GM10847 (cell line): ENCODE measurements around the gene LRIG1.

Experiments
- POLR2A ChIP-seq: IDR thresholded peaks from 2 replicates; pipeline ENCODE4 v1.6.1; 2011; ENCODE audit not compliant: insufficient read length; ENCODE audit errors: extremely low read depth

Gene LRIG1

DNA sequence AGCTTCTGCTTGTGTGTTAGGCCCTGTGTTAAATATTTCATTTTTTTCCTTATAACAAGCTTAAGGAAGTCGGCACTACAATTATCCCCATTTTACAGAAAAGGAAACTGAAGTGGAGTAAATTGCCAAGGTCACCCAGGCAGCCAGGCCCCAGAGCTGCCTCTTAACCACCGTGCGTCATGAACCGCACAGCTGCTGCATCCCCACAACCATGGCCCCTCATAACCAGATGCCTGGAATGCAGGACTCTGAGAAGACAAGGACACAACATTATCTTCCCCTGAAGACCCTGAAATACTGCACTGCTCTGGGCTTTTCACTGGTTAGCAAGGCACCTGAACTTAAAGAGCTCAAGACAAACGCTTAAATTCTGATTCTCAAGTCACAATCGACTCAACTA, 14.6 kb downstream of the LRIG1 start:
- TF ChIP-seq POLR2A = no peak

DNA sequence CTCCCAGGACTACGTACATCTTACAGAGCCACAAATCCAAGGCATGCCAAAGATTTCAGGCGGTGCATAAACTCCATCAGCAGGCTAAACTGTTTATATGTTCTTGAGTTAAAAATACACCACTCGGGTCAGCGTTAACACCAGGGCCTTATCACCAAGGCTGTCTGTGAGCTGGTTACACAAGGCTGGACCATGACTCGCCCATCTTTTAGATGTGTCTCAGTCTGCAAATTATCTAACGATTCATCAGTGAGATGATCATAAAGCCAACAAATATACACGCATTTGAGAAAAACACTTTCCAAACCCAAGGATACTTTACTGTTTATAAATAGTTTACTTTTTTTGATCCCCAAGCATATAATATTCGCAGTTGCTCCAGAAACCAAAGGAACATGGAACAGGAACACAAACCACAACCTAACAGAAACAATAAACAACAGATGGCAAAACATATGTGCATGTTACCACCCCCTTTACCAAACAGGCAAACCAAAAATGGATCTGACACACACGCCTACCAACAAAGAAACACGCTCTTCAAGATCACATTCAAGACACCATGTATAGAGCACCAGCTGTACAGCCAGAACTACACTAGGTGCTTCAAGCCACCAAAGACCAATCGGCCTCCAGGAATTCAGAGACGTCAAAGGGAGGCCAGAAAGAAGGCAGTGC, 15.4 kb downstream of the LRIG1 start:
- TF ChIP-seq POLR2A = no peak

DNA sequence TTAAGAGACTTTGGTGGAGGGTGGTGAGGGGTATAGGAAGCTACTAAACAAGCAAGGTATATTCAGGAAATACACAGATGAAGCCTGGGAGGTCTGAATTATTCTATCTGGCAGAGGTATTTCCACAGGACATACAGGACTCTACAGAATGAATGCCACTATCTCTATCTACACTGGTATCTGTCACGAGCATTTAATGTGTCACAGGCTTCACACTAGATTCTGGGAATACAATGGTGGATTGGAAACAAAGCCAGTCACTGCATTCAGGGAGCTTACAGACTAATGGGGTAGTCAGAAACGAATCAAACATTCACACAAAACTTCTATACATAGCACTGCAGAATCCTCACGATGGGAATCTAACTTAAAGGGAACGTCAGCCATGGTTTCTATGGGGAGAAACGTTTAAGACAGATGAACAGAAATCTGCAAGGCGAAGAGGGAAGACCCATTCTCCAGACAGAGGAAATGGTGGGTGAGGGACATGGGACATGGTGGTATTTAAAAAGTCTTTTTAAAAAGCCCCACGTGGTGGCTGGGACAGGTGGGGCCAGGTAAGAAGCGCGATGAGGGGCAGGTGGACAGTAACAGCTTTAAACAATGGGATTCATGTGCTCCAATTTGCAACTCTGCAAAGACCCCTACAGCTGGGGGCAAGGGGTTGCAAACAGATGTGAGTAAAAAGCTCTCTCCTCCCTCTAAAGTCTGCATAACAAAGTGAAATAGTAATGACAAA, 16.5 kb downstream of the LRIG1 start:
- no peak for TF ChIP-seq POLR2A

DNA sequence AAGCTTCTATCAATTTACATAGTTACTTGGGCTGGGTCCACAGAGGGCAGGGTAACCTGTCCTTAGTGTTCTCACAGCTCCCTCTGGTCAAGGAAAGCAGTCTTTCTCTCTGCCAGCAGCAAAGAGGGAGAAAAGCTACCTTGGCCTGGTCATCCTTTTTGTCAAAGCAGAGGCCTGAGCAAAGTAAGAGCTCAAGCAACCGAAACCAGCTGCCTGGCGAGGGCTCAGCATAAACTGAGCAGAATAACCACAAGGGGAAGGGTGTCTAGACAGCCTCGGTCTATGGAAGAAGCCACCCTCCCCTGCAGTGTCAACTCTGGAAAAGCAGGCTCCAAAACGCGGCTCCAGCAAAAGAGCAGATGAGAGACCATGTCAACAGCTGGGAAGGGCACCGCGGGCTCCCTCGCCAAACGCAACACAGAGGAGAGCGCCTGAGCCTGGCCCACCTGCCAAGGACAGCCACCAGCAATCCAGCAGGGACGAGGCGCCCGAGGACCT, 17.4 kb downstream of the LRIG1 start:
- TF ChIP-seq POLR2A = no peak

DNA sequence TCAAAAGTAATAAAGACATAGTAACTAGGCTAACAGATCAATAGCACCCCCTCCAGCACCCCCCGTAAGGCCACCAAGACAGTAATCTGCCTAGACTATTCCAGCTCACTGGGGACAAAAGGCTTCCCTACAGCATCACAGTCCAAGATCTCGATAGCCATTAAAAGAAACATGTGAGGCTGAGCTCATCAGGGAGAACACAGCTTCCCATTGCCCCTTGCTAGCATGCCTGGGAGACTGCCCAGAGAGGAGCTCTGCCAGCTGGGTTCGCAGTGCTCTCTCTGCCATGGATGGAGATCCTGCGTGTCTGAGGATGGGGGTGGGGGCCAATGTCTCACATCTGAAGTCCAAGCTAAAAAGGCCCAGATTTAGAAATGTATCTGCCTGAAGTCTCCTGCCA, 17.8 kb downstream of the LRIG1 start:
- no peak for TF ChIP-seq POLR2A

DNA sequence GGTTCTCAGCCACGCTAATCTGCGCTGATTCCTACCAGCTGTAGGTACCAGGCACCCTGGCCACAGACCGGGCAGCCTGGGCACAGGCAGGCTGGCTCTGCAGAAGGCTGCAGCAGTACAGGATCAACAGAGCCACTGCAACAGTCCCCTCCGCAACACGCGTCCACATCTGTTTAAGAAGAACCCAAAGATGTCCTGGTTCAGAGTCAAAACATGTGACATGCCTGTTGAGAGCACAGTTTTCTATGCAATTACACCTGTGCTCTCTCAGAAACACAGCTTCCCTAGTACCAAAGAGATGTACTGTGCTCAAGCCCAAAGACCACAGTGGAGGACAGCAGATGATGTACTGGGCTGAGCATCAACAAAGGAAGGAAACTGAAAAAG, 18.8 kb downstream of the LRIG1 start:
- no peak for TF ChIP-seq POLR2A

DNA sequence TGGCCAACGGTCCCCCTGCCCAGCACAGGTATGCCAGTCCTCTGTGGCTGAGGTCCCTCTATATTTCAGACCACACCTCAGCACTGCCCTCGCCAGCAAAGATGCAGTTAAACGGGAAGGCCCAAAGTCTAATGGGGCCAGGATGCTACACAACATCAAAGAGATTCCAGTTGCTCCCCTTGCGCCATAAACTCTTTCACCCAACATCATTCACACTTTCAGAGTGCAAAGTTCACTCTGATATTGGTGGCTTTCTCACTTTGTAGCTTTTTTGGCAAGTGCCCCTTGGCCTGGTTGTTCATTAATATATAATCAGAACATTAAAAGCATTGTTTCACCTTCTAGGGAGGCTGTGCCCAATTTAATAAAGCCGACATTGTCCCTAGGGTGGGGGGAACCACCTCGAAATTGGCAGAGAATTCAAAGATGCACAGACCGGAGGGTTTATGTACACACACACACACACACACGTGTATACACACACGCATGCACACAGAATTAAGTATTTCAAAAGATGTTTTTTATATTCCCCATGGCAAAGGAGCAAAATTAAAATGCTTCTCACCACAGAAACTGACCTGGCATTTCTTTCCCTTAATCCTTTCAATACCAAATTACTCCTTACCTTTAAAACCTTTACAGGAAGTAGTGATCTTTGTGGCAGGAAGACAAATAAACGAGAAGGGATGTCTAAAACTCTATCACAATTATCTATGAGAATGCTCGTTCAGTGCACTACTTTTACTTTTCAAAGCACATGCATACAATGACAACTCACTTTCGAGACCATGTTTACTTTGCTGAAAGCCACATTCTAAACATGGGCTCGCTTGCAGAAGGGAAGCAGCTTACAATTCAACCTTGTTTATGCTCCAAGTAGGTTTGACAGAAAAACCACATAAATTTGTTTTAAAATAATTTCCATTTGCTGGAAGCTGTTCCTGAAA, 19.5 kb downstream of the LRIG1 start:
- no peak for TF ChIP-seq POLR2A

DNA sequence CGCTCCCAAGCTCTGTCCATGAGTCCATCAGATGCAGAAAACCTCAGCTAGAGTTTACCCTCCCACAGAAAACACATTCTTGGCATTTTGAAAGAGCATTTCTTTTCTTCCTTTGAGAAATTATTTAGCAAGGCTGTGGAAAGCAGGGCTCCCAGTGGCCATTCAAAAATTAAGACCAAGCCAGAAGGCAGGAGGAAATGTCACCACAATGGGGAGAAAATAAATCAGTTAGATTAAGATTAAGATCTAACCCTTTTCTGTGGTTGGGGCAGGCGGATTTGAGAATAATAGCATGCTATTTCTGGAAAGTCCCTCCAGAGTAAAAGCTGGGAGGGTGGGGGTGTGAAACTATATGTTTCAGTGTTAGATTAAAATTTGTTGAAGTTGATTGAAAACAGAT, 20.2 kb downstream of the LRIG1 start:
- no peak for TF ChIP-seq POLR2A

DNA sequence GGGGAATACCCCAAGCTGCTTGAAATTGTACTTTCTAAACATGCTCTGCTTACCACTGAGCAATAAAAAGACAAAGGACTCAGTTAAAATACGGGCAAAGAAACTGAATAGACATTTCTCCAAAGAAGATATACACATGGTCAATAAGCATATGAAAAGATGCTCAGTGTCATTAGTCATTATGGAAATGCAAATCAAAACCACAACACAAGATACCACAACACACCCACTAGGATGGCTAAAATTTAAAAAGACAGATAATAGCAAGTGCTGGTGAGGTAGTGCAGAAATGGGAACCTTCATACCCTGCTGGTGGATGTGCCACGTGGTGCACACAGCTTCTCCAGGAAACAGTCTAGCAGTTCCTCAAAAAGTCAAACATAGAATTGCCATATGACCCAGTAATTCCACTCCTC, 21.3 kb downstream of the LRIG1 start:
- no peak for TF ChIP-seq POLR2A

DNA sequence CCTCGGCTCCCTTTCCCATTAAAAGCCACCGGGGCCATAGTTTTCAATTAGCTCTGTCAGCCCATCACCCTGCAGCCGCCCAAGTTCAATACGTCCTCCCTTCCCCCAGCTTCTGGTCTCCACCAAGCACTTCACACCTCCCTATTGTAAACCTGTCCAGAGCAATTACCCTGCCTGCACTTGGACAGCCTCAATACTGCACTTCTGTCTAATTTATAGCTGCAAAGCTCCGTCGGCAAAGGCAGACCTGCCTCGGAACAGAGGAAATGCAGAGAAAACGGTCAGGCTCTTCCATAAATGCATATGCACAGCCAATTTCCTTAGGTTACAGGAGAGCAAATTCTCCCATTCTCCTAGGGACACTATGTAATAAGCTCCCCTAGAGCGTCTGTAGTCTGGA, 21.9 kb downstream of the LRIG1 start:
- TF ChIP-seq POLR2A = no peak

DNA sequence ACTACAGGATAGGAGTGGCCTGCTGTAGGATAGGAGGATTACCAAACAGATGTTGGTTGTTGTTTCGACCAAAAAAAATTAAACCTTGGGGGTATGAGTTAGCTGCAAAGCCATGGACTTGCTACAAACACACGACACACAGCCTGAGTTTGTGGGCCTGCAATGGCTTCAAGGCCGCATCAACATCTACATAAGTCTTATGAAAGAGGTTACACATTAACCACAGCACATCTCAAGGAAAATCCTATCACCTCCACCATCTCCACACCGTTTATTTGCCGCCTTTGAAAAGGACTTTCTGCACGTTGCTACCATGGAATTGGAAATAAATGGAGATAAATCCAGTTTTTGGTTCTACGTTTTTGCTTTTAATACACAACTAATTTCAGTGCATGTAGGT, 23.0 kb downstream of the LRIG1 start:
- no peak for TF ChIP-seq POLR2A

DNA sequence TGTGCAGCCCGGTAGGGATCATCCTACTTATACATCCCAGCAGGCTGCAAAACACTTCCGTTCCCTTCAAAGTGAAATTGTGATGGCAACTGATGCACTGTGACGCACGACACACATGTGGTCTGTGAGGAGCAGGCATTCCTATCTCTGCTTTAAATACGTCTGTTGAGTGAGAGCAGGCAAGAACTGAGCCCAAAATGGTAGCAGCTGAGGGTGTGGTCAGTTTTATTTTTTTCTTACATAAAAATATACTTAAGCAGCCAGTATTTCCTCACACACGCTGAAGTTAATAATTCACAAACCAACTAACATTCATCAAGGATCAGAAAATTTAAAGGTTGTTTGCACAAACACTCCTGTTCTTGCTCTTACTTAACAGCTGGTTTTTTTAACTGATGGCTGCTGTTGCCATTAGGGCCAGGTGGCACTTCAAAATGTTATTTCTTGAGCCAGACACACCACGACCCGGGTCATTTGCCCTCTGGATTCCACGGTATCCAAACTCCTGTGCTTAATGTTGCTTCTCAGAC, 23.9 kb downstream of the LRIG1 start:
- no peak for TF ChIP-seq POLR2A

DNA sequence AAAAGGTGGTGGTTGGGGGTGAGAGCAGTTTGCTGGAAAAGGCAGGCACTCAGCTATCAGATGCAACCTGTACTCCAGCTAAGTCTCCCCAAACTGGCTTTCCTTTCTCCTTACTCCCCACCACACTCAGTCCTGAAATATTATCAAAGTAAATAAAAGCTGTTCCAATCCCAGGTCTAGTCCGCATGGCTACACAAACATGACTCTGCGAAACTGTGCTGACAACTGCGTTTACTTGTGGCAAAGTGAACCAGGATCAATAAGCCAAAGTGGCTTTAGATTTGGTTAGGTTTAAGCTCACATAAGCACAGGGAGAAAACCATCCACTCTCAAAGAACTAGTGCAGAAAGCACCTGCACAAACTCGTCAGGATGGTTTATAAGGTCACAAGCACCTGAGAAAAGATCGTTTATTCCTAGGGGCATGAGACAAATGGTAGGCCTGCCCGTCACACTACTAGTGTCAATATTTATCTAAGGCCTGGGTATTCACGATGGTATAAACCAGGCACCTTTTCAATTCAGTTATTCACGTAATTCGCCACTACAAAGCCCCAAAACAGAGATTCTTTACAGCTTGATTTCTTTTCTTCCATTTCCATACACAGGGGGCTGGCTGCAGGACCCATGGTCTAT, 25.3 kb downstream of the LRIG1 start:
- TF ChIP-seq POLR2A = no peak

DNA sequence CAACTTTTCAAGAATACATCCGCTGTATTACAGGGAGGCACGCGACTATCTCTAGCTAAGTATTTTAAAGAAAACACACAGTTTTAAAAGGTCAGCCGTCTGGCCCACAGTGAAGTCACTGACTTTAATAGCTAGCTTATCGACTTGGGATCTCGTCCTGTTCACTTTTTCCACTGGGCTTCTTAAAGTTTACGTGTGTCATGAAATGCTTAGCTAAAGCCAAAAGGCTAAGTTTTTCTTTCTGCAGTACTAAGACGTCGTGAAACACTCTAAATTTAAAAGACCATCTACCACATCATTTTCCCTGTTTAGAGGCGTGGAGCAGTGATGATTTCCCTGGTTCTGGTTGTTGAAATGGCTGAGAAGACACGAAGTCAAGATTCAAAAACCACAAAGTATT, 27.1 kb downstream of the LRIG1 start:
- TF ChIP-seq POLR2A = no peak

DNA sequence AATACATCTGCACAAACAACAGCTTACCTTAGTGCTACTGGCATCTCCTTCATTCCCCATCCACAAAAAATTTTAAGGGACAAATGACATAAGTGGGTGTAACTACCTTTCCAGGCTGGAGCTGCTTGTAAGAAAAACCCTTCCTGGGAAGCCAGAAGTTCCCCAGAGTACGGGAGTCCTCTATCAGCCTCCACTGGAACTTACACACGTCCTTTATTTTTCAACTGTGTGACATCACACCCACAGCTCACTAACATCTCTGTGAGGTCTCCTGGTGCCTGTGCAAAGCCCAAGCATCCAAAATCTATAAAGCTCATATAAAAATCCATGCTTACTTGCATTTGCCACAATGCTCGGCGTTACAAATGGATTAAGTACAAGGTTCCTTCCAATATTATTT, 27.6 kb downstream of the LRIG1 start:
- no peak for TF ChIP-seq POLR2A
